Adrenal gland (tissue), 5 donors: ENCODE data around the gene RPL7A.

ENCODE experiments used
- CTCF ChIP-seq, 6 experiments: fragments of 450-650 bp in 4 of 6; fragments of 200-600 bp in 2 of 6; sonication (generic) in 1 of 6; IDR thresholded peaks; 1 replicate in 5 of 6; 2 replicates in 1 of 6; pipeline versions ENCODE4 v1.5.1 to v1.8.0; 2016 to 2021; ENCODE audit warnings: antibody characterized with exemption in 6 of 6, mild to moderate bottlenecking in 2 of 6, moderate library complexity in 1 of 6
- POLR2A ChIP-seq, 2 donors: fragments of 450-650 bp; IDR thresholded peaks; one replicate each; pipeline ENCODE4 v1.6.1; 2017; ENCODE audit warnings: antibody characterized with exemption in 2 of 2, mild to moderate bottlenecking in 2 of 2, moderate library complexity in 1 of 2
- donor health status: DM: no; HTN: no; CAD: no.

- TF ChIP-seq CTCF (IDR thresholded peaks at IDR 0.05) (no peak), POLR2A (IDR thresholded peaks at IDR 0.05) (no peak)
Observed at GRCh38 chr9:133306242-133307204, 41.5 kb upstream of the RPL7A start.
